Lower lobe of right lung (tissue), 2 donors: ENCODE results near the gene POM121L12. TPM values are rescaled to one million over a fixed set of nuclear protein-coding genes. Genes with fewer than 3 reads are reported as not detected.

Experiments used
- ATAC-seq, 2 donors: fragments of 200-7000 bp; cut with Tn5 transposase; one replicate each; pipeline ENCODE4 v1.9.1; 2020 to 2022; ENCODE audit warnings: mild to moderate bottlenecking in 2 of 2, moderate library complexity in 2 of 2
- DNase-seq: peaks from one replicate; pipeline ENCODE4 v3.0.0-alpha.2; 2020
- H3K27ac ChIP-seq: fragments of 200-600 bp; one replicate; pipeline ENCODE4 v1.8.0; 2022
- H3K27me3 ChIP-seq: fragments of 200-600 bp; one replicate; pipeline ENCODE4 v1.8.0; 2022; ENCODE audit warnings: low read depth
- H3K36me3 ChIP-seq: fragments of 200-600 bp; one replicate; pipeline ENCODE4 v1.8.0; 2022; ENCODE audit warnings: mild to moderate bottlenecking
- H3K4me1 ChIP-seq: fragments of 200-600 bp; one replicate; pipeline ENCODE4 v1.8.0; 2022
- H3K4me3 ChIP-seq: fragments of 200-600 bp; one replicate; pipeline ENCODE4 v1.8.0; 2022; ENCODE audit warnings: mild to moderate bottlenecking
- H3K9me3 ChIP-seq: fragments of 200-600 bp; one replicate; pipeline ENCODE4 v1.8.0; 2022
- intact Hi-C: fragments of 100-400 bp; cut with DNase I; formaldehyde crosslinking; loops from one replicate; pipeline ENCODE4 v1.11.0; 2022
- total RNA-seq: library from RNA; stranded (reverse); fragmentation: NEBNext Ultra II Directional; extraction: Animal tissue kit (Norgen Biotek cat#: 25700); gene quantifications from one replicate; pipeline ENCODE4 v1.2.1, GENCODE V29; 2021
- TF ChIP-seq, protein P1 (sequence below): fragments of 200-600 bp; IDR thresholded peaks from one replicate; pipeline ENCODE4 v1.8.0; 2022; ENCODE audit warnings: antibody characterized with exemption, mild to moderate bottlenecking
- donor health status: DM: no; HTN: yes; CAD: no; lungs with severe emphysema.

POM121L12 gene
- total RNA-seq, 1 donor from 2014 or later, result not detected

DNA sequence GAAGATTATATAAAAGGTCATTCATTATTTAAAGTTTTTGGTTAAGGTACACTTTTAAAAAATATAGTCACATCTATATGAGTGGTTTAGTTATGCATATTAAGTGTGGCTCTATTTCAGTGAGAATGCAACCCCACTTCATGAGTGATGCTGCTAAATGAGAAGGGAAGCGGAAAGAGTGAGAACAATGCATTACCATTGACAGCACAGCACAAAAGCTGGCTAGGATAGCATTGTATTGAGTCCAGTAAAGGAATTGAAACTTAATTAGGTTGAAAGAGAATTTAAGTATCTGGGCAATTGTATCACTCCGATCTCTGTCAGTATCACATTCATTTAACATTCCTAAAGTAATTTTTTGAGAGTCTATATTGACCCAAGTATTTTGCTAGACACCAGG is 13.2 kb downstream of the POM121L12 start:
- Histone ChIP-seq H3K27me3 (no peaks in the 10 kb centered on the region), H3K4me1 (no peaks in the 10 kb centered on the region), H3K4me3 (no peak overlapping the region), H3K9me3 (no peaks in the 10 kb centered on the region), H3K27ac (no peak overlapping the region), H3K36me3 (no peaks in the 10 kb centered on the region)
- TF ChIP-seq, protein P1, sequence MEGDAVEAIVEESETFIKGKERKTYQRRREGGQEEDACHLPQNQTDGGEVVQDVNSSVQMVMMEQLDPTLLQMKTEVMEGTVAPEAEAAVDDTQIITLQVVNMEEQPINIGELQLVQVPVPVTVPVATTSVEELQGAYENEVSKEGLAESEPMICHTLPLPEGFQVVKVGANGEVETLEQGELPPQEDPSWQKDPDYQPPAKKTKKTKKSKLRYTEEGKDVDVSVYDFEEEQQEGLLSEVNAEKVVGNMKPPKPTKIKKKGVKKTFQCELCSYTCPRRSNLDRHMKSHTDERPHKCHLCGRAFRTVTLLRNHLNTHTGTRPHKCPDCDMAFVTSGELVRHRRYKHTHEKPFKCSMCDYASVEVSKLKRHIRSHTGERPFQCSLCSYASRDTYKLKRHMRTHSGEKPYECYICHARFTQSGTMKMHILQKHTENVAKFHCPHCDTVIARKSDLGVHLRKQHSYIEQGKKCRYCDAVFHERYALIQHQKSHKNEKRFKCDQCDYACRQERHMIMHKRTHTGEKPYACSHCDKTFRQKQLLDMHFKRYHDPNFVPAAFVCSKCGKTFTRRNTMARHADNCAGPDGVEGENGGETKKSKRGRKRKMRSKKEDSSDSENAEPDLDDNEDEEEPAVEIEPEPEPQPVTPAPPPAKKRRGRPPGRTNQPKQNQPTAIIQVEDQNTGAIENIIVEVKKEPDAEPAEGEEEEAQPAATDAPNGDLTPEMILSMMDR, result no peak
- no peak for DNase-seq
- no peak for ATAC-seq
- intact Hi-C loops, result no loop called here

DNA sequence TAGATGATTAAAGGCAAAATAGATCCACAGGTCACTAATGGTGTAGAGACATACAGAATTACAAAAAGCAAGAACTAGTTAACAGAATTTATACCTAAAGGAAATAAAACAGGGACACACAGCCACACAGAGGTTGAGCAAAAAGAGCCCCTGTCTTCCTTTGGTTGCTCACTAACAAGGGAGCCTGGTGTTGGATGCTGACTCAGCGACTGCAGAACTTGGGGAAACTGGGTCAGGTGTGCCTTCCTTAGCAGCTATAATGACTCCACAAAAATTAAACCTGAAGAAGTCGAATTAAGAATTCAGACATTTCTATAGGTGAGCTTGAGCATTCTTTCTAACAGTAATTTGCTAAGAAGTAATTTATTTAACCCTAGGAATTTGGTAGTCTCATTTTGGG is 15.0 kb downstream of the POM121L12 start:
- Histone ChIP-seq H3K4me1 (no peaks in the 10 kb centered on the region), H3K27ac (no peak overlapping the region), H3K4me3 (no peak overlapping the region), H3K36me3 (no peaks in the 10 kb centered on the region), H3K27me3 (no peaks in the 10 kb centered on the region), H3K9me3 (no peaks in the 10 kb centered on the region)
- intact Hi-C loops, result no loop called here
- TF ChIP-seq, protein P1, result no peak
- DNase-seq, result no peak
- no peak for ATAC-seq

DNA sequence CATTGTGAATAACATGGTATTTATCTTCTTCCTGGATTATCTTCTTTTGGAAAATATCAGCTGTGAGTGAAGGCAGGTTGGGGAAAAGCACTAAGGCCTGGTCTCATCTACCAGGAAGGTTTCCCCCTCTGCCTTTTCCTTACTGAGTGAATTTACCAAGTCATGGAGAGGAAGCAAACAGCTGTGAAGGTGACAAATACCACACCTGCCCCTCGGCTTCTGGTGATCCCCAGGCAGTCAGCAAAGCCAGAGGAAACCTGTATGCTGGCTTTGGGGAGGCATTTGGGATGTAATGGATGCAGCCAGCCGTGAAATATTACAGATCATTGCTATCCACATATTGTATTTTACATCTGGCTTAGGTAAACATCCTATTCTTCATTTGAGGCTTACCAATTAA is 24.2 kb downstream of the POM121L12 start:
- H3K4me3 ChIP-seq, result no peak overlapping the region
- intact Hi-C loops, result no loop called here
- DNase-seq (no peak), ATAC-seq (no peak)
- H3K27ac ChIP-seq, result no peak overlapping the region
- no peaks in the 10 kb centered on the region for H3K9me3 ChIP-seq
- TF ChIP-seq, protein P1, result no peak
- H3K27me3 ChIP-seq, result no peaks in the 10 kb centered on the region
- no peaks in the 10 kb centered on the region for H3K36me3 ChIP-seq
- H3K4me1 ChIP-seq, result no peaks in the 10 kb centered on the region

DNA sequence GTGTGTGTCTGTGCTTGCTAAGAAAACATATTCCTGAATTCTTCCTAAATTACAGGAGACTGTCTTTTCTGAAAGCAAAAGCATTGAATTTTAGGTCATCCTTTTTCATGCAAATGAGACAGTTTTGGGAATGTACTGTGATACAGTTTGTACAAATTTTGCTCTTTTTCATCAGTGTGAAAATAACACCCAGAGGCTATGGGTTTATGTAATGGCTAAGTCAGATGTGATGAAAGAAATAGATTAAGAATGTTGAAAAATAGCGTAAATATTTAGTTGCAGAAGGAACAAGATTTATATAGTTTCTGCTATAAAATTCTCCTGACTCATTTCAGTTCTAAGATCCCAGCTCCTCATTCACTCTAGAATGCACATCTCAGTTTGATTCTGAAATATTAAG is 24.6 kb downstream of the POM121L12 start:
- intact Hi-C loops, result no loop called here
- Histone ChIP-seq H3K4me1 (no peaks in the 10 kb centered on the region), H3K4me3 (no peak overlapping the region), H3K36me3 (no peaks in the 10 kb centered on the region), H3K9me3 (no peaks in the 10 kb centered on the region), H3K27me3 (no peaks in the 10 kb centered on the region), H3K27ac (no peak overlapping the region)
- ATAC-seq, result no peak
- TF ChIP-seq, protein P1, result no peak
- DNase-seq, result no peak

DNA sequence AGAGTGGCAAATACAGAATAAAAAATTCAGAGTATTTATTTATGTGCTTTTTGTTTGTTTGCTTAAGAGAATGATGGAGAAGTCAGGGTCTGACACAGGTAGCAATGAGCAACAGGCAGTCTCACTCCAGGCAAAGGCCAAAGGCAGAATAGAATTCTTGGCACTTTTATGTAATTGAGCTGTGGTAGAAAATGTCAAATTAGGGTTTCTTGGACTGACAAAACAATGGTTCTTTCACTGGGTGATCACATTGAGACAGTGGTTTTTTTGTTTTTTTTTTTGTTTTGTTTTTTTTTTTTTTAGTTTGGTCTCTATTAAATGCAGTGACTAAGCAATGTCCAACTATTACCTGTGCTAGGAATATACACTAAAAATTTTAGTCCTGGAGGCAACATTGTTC is 27.4 kb downstream of the POM121L12 start:
- intact Hi-C loops, result no loop called here
- H3K4me3 ChIP-seq, result no peak overlapping the region
- no peaks in the 10 kb centered on the region for H3K9me3 ChIP-seq
- H3K27ac ChIP-seq, result no peak overlapping the region
- no peaks in the 10 kb centered on the region for H3K36me3 ChIP-seq
- no peaks in the 10 kb centered on the region for H3K27me3 ChIP-seq
- DNase-seq (no peak), ATAC-seq (no peak)
- TF ChIP-seq, protein P1, result no peak
- H3K4me1 ChIP-seq, result no peaks in the 10 kb centered on the region

DNA sequence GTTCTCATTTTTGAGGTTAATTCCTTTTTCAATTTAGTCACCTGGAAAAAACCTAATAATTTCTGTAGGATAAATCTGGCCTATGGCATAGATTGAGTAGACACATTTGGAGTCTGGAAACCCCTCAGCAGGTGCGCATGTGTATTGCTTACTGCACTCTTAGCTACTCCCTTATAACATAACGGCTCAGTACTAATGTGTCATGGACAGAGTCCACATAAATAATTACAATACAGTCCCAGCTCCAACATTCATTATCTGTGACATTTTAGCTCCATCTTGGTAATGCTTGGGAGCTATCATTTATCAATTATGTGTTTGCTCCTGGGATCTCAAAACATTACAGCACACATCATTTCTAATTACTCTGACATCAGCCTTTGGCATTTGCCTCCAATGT is 33.2 kb downstream of the POM121L12 start:
- Histone ChIP-seq H3K4me3 (no peak overlapping the region), H3K27me3 (no peaks in the 10 kb centered on the region), H3K4me1 (no peaks in the 10 kb centered on the region), H3K9me3 (no peaks in the 10 kb centered on the region), H3K36me3 (no peaks in the 10 kb centered on the region), H3K27ac (no peak overlapping the region)
- TF ChIP-seq, protein P1, result no peak
- intact Hi-C loops, result no loop called here
- DNase-seq (no peak), ATAC-seq (no peak)
